ENCODE results near the gene BTBD9. TPM values are rescaled to one million over a fixed set of nuclear protein-coding genes. Genes with fewer than 3 reads are reported as not detected.

BTBD9 gene
- total RNA-seq, 4 donors from 2014 or later = 8.6 to 34.1 (median 30.8) TPM

- Histone ChIP-seq H3K4me1 (peaks cover 0 to 17% (median 6%) of the 10 kb centered on the region in 4 donors), H3K4me3 (no peak overlapping the region), H3K9me3 (no peaks in the 10 kb centered on the region), H3K27ac (no peak overlapping the region), H3K36me3 (no peaks in the 10 kb centered on the region), H3K27me3 (no peaks in the 10 kb centered on the region)
- in situ Hi-C loops (cut with MboI; ENCODE audit: low pct_ligation_motif_present in 1 of 4, low pct_unique_long_range_greater_than_20kb in 1 of 4, low sequenced_read_pairs in 3 of 4) (no loop called here), intact Hi-C loops (cut with DNase I; ENCODE audit: low total_unique reads) (no loop called here)
- no peak for TF ChIP-seq POLR2A (IDR thresholded peaks at IDR 0.05)
- no peak for TF ChIP-seq POLR2AphosphoS5 (IDR thresholded peaks at IDR 0.05)
- TF ChIP-seq, protein P1, sequence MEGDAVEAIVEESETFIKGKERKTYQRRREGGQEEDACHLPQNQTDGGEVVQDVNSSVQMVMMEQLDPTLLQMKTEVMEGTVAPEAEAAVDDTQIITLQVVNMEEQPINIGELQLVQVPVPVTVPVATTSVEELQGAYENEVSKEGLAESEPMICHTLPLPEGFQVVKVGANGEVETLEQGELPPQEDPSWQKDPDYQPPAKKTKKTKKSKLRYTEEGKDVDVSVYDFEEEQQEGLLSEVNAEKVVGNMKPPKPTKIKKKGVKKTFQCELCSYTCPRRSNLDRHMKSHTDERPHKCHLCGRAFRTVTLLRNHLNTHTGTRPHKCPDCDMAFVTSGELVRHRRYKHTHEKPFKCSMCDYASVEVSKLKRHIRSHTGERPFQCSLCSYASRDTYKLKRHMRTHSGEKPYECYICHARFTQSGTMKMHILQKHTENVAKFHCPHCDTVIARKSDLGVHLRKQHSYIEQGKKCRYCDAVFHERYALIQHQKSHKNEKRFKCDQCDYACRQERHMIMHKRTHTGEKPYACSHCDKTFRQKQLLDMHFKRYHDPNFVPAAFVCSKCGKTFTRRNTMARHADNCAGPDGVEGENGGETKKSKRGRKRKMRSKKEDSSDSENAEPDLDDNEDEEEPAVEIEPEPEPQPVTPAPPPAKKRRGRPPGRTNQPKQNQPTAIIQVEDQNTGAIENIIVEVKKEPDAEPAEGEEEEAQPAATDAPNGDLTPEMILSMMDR (IDR thresholded peaks at IDR 0.05) = no peak
- no peak for TF ChIP-seq EP300 (IDR thresholded peaks at IDR 0.05; ENCODE audit: low read depth)
- DNase-seq = no peak
- WGBS, 2 donors (ENCODE audit: low coverage in 1 of 2) = 80 to 88% methylated on average over 7 of the region's 7 CpGs
Measured at GRCh38 chr6:38353310-38354036, 286.3 kb downstream of the BTBD9 start.

- no peaks in the 10 kb centered on the region for H3K27me3 ChIP-seq
- WGBS, 2 donors (ENCODE audit: low coverage in 1 of 2) = 98 to 100% methylated on average over 1 of the region's 1 CpG
- in situ Hi-C loops (cut with MboI; ENCODE audit: low pct_ligation_motif_present in 1 of 4, low pct_unique_long_range_greater_than_20kb in 1 of 4, low sequenced_read_pairs in 3 of 4) (no loop called here), intact Hi-C loops (cut with DNase I; ENCODE audit: low total_unique reads) (no loop called here)
- H3K27ac ChIP-seq = no peak overlapping the region
- no peak for DNase-seq
- peaks cover 0 to 17% (median 6%) of the 10 kb centered on the region in 4 donors for H3K4me1 ChIP-seq
- no peak for TF ChIP-seq EP300 (IDR thresholded peaks at IDR 0.05; ENCODE audit: low read depth)
- TF ChIP-seq POLR2AphosphoS5 (IDR thresholded peaks at IDR 0.05) = no peak
- TF ChIP-seq, protein P1 (IDR thresholded peaks at IDR 0.05) = no peak
- TF ChIP-seq POLR2A (IDR thresholded peaks at IDR 0.05) = no peak
- no peaks in the 10 kb centered on the region for H3K9me3 ChIP-seq
- no peaks in the 10 kb centered on the region for H3K36me3 ChIP-seq
- no peak overlapping the region for H3K4me3 ChIP-seq
Measured at GRCh38 chr6:38352636-38353035, 287.1 kb downstream of the BTBD9 start.

DNA sequence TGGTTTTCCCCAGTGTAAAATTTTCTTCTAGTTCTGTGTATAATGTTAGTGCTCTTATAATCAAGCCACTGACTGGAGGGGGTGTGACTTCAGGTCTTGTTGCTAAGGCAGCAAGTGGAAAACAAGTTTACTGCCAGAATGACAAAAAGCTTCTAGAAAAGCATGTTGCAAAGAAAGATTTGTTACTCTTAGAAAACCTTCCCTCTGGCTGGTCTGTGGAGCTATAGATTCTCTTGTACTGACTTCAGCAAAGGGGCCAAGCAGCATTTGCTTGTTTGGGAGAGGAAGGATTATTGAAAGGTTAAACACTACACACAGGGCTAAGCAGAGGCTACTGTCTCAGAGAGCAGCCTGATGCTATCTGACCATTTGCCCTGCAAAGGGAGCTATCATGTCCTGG lies 288.8 kb downstream of the BTBD9 start:
- no peaks in the 10 kb centered on the region for H3K27me3 ChIP-seq
- in situ Hi-C loops (cut with MboI; ENCODE audit: low pct_ligation_motif_present in 1 of 4, low pct_unique_long_range_greater_than_20kb in 1 of 4, low sequenced_read_pairs in 3 of 4) (no loop called here), intact Hi-C loops (cut with DNase I; ENCODE audit: low total_unique reads) (no loop called here)
- no peak for DNase-seq
- TF ChIP-seq EP300 (IDR thresholded peaks at IDR 0.05; ENCODE audit: low read depth) (no peak), POLR2A (IDR thresholded peaks at IDR 0.05) (no peak), POLR2AphosphoS5 (IDR thresholded peaks at IDR 0.05) (no peak)
- TF ChIP-seq, protein P1 (IDR thresholded peaks at IDR 0.05) = no peak
- H3K27ac ChIP-seq = peak overlapping the region in 1 of 4 donors; percentile 34
- peaks cover 0 to 17% (median 6%) of the 10 kb centered on the region in 4 donors for H3K4me1 ChIP-seq
- no peaks in the 10 kb centered on the region for H3K36me3 ChIP-seq
- no peak overlapping the region for H3K4me3 ChIP-seq
- H3K9me3 ChIP-seq = no peaks in the 10 kb centered on the region

GRCh38 chr6:38350220-38350619 lies 289.5 kb downstream of the BTBD9 start:
- no peaks in the 10 kb centered on the region for H3K36me3 ChIP-seq
- no peak overlapping the region for H3K4me3 ChIP-seq
- peaks cover 0 to 17% (median 6%) of the 10 kb centered on the region in 4 donors for H3K4me1 ChIP-seq
- no peak for DNase-seq
- intact Hi-C loops (cut with DNase I; ENCODE audit: low total_unique reads) = no loop called here
- TF ChIP-seq POLR2AphosphoS5 (IDR thresholded peaks at IDR 0.05) (no peak), POLR2A (IDR thresholded peaks at IDR 0.05) (no peak), EP300 (IDR thresholded peaks at IDR 0.05; ENCODE audit: low read depth) (no peak)
- TF ChIP-seq, protein P1 (IDR thresholded peaks at IDR 0.05) = no peak
- in situ Hi-C loops (cut with MboI; ENCODE audit: low pct_ligation_motif_present in 1 of 4, low pct_unique_long_range_greater_than_20kb in 1 of 4, low sequenced_read_pairs in 3 of 4) = no loop called here
- no peaks in the 10 kb centered on the region for H3K9me3 ChIP-seq
- peak overlapping the region in 2 of 4 donors; percentile 23 to 34 for H3K27ac ChIP-seq
- WGBS, 2 donors (ENCODE audit: low coverage in 1 of 2) = 75 to 83% methylated on average over 4 of the region's 4 CpGs
- H3K27me3 ChIP-seq = no peaks in the 10 kb centered on the region

Measured in transverse colon (tissue), 4 donors.